Parathyroid adenoma (tissue), 2 donors: Measurements from ENCODE around the gene CCDC12.

Source experiments
- H2AFZ ChIP-seq: fragments of 300-600 bp; sonication (generic); one replicate; pipeline ENCODE4 v1.7.0; 2017; ENCODE audit warnings: antibody characterized with exemption, mild to moderate bottlenecking
- H3K27ac ChIP-seq: fragments of 300-600 bp; sonication (generic); one replicate; pipeline ENCODE4 v1.7.0; 2017
- H3K27me3 ChIP-seq: fragments of 300-600 bp; sonication (generic); one replicate; pipeline ENCODE4 v1.7.0; 2017; ENCODE audit warnings: low read length; ENCODE audit not compliant: control insufficient read depth, insufficient read depth
- H3K36me3 ChIP-seq: fragments of 300-600 bp; sonication (generic); one replicate; pipeline ENCODE4 v1.7.0; 2017; ENCODE audit warnings: low read length; ENCODE audit not compliant: control insufficient read depth, insufficient read depth
- H3K4me1 ChIP-seq: fragments of 300-600 bp; sonication (generic); one replicate; pipeline ENCODE4 v1.7.0; 2017; ENCODE audit warnings: control low read depth
- H3K4me2 ChIP-seq: fragments of 300-600 bp; sonication (generic); one replicate; pipeline ENCODE4 v1.7.0; 2017; ENCODE audit warnings: low read length
- H3K4me3 ChIP-seq: fragments of 300-600 bp; sonication (generic); one replicate; pipeline ENCODE4 v1.7.0; 2017; ENCODE audit warnings: low read depth, low read length
- H3K79me2 ChIP-seq: fragments of 300-600 bp; sonication (generic); one replicate; pipeline ENCODE4 v1.7.0; 2017; ENCODE audit warnings: control low read depth
- H3K9ac ChIP-seq: fragments of 300-600 bp; sonication (generic); one replicate; pipeline ENCODE4 v1.7.0; 2017; ENCODE audit warnings: mild to moderate bottlenecking
- H3K9me3 ChIP-seq: fragments of 300-600 bp; sonication (generic); one replicate; pipeline ENCODE4 v1.7.0; 2017; ENCODE audit warnings: low read length; ENCODE audit not compliant: control insufficient read depth
- TF ChIP-seq, protein P1 (sequence below): fragments of 300-600 bp; sonication (generic); IDR thresholded peaks from one replicate; pipeline ENCODE4 v1.7.0; 2017; ENCODE audit warnings: antibody characterized with exemption, mild to moderate bottlenecking
- donor health status: primary hyperparathyroidism.

Gene CCDC12

GRCh38 chr3:46950177-46950576 is 26.4 kb downstream of the CCDC12 start:
- TF ChIP-seq, protein P1, sequence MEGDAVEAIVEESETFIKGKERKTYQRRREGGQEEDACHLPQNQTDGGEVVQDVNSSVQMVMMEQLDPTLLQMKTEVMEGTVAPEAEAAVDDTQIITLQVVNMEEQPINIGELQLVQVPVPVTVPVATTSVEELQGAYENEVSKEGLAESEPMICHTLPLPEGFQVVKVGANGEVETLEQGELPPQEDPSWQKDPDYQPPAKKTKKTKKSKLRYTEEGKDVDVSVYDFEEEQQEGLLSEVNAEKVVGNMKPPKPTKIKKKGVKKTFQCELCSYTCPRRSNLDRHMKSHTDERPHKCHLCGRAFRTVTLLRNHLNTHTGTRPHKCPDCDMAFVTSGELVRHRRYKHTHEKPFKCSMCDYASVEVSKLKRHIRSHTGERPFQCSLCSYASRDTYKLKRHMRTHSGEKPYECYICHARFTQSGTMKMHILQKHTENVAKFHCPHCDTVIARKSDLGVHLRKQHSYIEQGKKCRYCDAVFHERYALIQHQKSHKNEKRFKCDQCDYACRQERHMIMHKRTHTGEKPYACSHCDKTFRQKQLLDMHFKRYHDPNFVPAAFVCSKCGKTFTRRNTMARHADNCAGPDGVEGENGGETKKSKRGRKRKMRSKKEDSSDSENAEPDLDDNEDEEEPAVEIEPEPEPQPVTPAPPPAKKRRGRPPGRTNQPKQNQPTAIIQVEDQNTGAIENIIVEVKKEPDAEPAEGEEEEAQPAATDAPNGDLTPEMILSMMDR: no peak
- Histone ChIP-seq H3K36me3 (no peaks in the 10 kb centered on the region), H3K4me3 (no peak overlapping the region), H3K27me3 (no peaks in the 10 kb centered on the region), H3K79me2 (peaks cover 49% of the 10 kb centered on the region), H3K9me3 (no peaks in the 10 kb centered on the region), H3K4me1 (peaks cover 71% of the 10 kb centered on the region), H3K27ac (no peak overlapping the region), H2AFZ (no peak overlapping the region), H3K4me2 (no peak overlapping the region), H3K9ac (no peak overlapping the region)

- Histone ChIP-seq H3K27me3 (no peaks in the 10 kb centered on the region), H2AFZ (no peak overlapping the region), H3K9me3 (no peaks in the 10 kb centered on the region), H3K27ac (peak overlapping the region; percentile 97), H3K4me3 (no peak overlapping the region), H3K4me1 (peaks cover 73% of the 10 kb centered on the region), H3K9ac (no peak overlapping the region), H3K4me2 (peak overlapping the region; percentile 67), H3K36me3 (no peaks in the 10 kb centered on the region), H3K79me2 (peaks cover 49% of the 10 kb centered on the region)
- TF ChIP-seq, protein P1: no peak
These were observed 27.5 kb downstream of the CCDC12 start for GRCh38 chr3:46948830-46949671.

DNA sequence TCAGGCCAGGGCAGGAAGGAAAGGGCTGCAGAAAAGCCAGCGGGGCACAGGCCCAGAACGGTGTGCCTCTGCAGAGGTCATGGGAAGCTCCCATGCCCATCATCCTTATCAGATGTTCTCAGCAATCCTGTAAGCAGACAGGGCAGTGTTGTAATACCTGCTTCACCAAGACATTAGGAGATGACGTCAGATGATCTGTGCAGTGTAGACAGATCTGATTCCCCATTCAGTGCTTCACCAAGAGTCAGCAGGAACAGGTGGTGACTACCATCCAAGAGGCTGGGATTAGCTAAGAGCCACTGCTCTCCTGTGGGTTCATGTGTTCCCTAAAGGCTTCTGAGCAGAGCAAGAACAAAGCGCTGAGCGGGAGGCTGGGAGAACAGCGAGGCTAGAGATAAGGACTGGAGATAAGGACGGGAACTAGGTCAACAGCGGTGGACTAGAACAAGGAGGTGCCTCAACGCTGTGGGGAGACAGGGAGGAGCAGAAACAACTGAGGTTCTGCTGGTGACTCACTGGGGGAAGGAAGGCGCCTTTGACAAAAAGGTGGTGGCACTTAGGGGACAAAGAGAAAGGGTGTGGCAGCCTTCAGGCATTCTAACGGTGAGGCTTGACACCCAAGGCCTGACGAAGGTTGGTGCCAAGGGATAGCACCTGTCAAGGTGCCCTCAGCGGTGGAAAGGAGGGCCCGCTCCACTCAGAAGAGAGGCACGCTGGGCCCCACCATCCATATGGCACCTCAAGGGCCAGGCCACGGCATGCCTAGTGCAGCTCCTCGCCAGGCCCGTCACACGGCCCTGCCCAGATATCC is 28.4 kb downstream of the CCDC12 start:
- Histone ChIP-seq H3K4me3 (peak overlapping the region; percentile 28), H3K27ac (peak overlapping the region; percentile 97), H2AFZ (no peak overlapping the region), H3K9ac (no peak overlapping the region), H3K9me3 (no peaks in the 10 kb centered on the region), H3K27me3 (no peaks in the 10 kb centered on the region), H3K36me3 (no peaks in the 10 kb centered on the region), H3K4me1 (peaks cover 76% of the 10 kb centered on the region), H3K4me2 (peak overlapping the region; percentile 67), H3K79me2 (peaks cover 47% of the 10 kb centered on the region)
- TF ChIP-seq, protein P1: no peak

DNA sequence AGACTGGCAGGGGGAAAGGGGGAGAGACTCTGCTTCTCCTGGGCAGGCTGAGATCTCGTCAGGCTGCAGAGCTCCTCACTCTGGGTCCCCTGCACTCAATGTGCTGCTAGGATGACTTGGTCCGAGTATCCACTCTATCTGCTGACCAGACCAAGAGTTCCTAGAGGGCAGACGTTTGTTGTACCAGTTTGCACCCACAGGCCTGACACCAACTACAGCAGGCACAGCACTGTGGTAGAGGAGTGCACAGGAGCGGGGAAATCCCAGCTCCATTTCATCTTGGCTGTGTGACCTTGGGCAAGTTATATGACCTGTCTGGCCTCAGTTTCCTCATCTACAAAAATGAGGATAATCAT is 29.0 kb downstream of the CCDC12 start:
- Histone ChIP-seq H3K36me3 (no peaks in the 10 kb centered on the region), H3K4me1 (peaks cover 78% of the 10 kb centered on the region), H2AFZ (no peak overlapping the region), H3K79me2 (peaks cover 45% of the 10 kb centered on the region), H3K27me3 (no peaks in the 10 kb centered on the region), H3K9me3 (no peaks in the 10 kb centered on the region), H3K4me3 (peak overlapping the region; percentile 28), H3K27ac (peak overlapping the region; percentile 97), H3K4me2 (peak overlapping the region; percentile 67), H3K9ac (peak overlapping the region; percentile 9)
- TF ChIP-seq, protein P1: no peak
